ENCODE results near the gene KCNJ18.
"Not testable (repeated sequence)": the region's sequence is repeated elsewhere in the genome, so short reads cannot be mapped to it uniquely, and the experiment has no call there.

Gene KCNJ18

DNA sequence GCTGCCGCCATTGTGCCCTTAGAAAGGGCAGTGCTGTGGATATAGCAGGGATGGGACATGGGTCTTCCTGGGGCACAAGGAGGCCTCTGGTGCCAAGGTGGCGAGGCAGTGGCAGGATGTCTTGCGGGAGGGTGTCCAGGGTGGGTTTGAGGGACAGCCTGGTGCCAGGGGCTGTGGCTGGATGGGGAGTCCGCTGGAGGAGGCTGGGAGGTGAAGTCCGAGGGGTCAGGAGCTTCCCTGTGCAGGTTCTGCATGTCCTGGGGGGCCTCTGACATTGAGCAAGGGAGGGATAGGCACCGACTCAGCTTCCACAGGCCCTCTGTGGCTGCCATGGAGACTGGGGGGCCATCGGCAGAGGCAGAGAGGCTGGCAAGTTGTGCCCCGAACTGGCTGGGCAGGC lies 9.7 kb downstream of the KCNJ18 start:
- DNase-seq (ENCODE audit: extremely low read depth in 1 of 2, low read depth in 1 of 2): not testable (repeated sequence)

DNA sequence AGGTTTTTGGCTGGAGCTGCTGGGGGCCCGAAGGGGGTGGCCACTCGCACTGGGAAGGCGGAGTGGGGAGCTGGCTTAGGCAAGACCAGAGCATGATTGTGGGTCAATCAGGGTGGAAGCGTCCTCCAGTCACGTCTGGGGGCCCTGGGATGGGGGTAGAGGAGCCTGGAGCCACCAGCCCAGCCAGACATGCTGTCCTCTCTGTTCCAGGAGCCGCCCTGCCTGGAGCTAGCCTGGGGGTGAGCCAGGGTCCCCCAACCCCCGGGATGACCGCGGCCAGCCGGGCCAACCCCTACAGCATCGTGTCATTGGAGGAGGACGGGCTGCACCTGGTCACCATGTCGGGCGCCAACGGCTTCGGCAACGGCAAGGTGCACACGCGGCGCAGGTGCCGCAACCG lies 10.2 kb downstream of the KCNJ18 start:
- DNase-seq (ENCODE audit: extremely low read depth in 1 of 2, low read depth in 1 of 2): not testable (repeated sequence)

GRCh38 chr17:21702940-21703640 lies 10.8 kb downstream of the KCNJ18 start:
- DNase-seq (ENCODE audit: extremely low read depth in 1 of 2, low read depth in 1 of 2): not testable (repeated sequence)

- not testable (repeated sequence) for DNase-seq (ENCODE audit: extremely low read depth in 1 of 2, low read depth in 1 of 2)
Measured at GRCh38 chr17:21703891-21704872, 11.9 kb downstream of the KCNJ18 start.

DNA sequence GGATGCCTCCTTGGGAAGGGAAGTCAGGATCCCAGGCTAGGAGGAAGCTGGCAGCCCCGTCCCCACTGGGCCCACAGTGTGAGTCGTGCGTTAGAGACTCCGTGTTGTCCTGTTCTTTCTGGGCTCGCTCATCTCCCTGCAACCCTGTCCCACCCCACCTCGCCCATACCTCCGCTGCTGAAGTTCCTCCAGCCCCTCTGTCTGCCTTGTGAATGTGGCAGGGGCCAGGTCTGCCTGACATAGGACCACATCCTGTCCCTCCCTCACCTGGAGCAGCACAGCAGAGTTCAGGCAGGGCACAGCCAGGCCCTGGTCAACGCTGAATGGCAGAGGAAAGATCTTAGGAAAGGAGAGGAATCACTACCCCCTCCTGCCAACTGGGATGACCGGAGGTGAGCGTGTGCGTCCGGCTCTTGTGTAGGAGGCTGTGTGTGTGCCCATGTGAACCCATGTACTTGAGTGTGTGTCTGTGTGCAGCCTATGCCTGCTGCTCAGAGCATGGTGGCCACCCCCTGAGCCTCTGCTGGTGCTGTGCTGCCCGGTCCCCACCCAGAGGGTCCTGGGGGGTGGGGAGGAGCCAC lies 12.8 kb downstream of the KCNJ18 start:
- no peak for DNase-seq (ENCODE audit: extremely low read depth in 1 of 2, low read depth in 1 of 2)

DNA sequence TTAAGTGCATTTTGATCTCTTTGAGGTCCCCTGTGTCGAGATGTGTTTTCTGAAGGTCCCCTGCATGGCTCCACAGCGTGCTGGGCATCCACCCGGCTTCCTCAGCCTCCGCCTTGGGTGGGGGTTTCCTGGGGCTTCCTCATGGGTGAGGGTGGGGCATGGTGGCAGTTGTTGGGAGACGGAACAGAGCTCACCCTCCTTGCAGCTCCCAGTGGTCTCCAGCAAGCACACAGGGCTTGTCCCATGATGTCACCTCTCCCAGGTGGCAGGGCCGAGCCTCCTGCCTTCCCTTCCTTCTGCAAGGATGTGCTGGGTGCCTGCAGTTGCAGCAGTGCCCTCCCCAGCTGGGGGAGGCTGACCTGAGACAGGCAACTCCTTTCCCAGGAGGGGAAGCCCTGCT lies 13.4 kb downstream of the KCNJ18 start:
- DNase-seq (ENCODE audit: extremely low read depth in 1 of 2, low read depth in 1 of 2): not testable (repeated sequence)

DNA sequence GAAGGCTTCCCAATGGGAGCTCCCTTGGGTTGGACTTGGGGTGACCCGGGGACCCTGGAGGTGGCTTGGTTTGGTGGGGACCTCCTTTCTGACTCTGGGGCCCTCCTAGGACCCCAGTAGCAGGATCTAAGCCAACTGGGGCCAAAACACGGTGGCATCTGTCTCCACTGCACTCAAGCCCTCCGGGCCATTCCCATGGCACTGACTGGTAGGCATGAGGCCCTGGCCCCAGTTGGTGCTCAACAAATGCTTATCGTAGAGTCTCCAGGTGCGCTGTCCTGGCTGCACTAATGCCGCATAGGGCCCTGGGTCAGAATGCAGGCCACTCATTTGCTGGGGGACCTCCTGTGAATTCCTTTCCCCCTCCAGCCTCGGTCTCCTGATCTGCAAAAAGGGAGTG lies 14.2 kb downstream of the KCNJ18 start:
- not testable (repeated sequence) for DNase-seq (ENCODE audit: extremely low read depth in 1 of 2, low read depth in 1 of 2)

DNA sequence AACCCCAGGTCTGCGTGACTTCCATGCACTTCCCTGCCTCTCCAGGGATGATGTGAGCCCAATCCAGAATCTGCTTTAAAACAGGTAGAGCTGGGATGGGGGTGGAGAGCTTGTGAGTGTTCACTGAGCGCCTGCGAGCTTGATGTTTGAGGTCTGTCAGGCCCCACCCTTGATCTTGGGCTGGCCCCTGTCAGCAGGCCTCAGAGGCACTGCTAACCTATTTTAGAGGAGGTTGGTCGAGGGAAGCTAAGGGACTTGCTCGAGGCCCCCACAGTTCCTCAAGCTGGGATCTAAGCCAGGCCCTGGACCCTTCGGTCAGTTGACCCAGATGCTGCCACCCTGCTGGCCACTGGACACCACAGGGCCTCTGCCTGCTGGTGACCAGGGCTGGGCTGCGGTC lies 14.8 kb downstream of the KCNJ18 start:
- not testable (repeated sequence) for DNase-seq (ENCODE audit: extremely low read depth in 1 of 2, low read depth in 1 of 2)

DNA sequence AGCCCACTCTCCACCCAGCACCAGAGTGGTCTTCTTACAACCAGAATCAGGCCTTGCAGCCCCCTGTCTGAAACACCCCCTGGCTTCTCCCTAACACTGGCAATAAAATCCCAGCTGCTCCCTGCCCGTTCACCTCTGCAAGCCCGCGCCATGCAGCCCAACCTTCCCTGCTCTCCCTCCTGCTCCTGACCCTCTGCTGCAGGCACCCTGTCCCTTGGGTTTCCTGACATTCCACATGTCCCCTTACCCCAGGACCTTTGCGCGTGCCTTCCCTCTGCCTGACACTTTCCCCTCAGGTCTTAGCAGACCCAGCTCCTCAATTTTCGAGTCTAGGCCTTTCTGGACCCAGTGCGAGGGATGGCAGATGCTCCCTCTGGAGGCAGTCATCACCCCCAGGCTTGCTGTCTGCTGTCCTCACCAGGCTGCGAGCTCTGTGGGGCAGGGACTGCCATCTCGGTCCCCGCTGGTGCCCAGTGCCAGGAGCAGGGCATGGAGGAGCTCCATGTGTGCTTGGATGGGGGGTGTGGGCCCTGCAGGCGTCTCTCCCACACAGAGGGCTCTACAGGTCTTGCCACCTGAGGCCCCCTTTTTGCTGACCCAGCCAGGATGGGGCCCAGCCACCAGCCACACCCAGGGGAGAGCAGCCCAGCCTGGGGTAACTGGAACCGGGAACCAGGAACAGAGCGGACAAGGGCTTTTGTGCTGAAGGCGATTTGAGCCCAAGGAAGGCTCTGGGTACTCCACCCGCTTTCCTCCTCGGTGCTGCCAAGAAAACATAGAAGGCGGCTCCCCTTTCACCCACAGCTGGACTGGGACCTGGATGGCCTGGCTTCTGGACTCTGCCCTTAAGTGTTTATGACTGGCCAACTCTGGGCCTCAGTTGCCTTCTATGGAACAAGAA lies 15.6 kb downstream of the KCNJ18 start:
- DNase-seq (ENCODE audit: extremely low read depth in 1 of 2, low read depth in 1 of 2): not testable (repeated sequence)

GRCh38 chr17:21708612-21709535 lies 16.6 kb downstream of the KCNJ18 start:
- not testable (repeated sequence) for DNase-seq (ENCODE audit: extremely low read depth in 1 of 2, low read depth in 1 of 2)

DNA sequence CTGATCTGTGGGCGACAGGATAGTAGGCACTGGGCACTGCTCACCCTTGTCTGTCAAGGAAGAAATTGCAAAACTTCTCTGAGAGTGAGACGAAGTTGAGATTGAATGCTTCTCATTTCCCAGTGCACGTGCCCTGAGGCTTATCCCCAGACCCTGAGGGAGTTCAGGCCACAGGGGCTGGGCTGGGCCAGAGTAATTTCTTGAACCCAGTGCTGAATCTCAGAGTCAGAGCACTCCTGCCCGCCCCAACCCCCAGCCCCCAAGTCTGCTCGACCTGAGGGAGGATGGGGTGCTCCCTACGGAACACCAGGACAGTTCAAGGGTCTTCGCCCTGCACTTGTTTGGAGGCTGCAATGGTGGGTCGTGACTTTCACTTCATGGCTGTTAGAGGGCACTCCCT lies 17.7 kb downstream of the KCNJ18 start:
- not testable (repeated sequence) for DNase-seq (ENCODE audit: extremely low read depth in 1 of 2, low read depth in 1 of 2)

GRCh38 chr17:21710486-21710885 lies 18.2 kb downstream of the KCNJ18 start:
- not testable (repeated sequence) for DNase-seq (ENCODE audit: extremely low read depth in 1 of 2, low read depth in 1 of 2)

DNA sequence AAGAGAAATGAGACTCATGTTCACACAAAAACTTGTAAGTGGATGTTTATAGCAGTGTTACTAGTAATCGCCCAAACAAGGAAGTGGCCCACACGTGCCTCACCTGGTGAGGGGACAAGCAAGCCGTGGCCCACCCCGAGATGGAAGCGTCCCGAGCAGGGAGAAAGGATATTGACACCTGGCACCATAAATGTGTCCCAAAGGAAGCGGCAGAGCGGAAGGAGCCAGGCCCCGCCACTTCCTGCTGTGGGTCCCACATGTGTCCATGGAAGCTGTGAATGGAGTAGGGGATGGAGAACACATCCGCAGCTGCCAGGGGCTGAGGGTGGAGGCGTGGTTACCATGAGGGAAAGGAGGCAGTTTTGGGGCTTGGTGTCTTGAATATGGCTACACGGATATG lies 18.9 kb downstream of the KCNJ18 start:
- no peak for DNase-seq (ENCODE audit: extremely low read depth in 1 of 2, low read depth in 1 of 2)

DNA sequence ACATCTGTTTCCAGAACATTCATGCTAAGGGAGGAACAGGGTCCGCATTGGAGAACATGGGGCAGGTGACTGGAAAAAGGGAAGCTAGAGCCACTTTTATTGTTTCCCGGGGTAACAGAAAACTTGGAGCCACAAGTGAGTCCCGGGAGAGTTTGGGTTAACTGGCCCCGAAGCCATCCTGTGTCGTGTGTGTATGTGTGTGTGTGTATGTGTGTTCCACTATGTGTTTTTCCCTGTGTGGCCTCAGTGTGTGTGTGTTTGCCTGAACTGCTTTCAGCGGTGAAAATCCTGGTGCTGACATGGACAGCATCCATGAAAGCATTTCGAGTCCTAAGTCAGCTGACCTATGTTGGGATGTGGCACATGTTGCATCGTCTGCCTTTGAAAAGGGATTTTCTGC lies 20.7 kb downstream of the KCNJ18 start:
- not testable (repeated sequence) for DNase-seq (ENCODE audit: extremely low read depth in 1 of 2, low read depth in 1 of 2)

DNA sequence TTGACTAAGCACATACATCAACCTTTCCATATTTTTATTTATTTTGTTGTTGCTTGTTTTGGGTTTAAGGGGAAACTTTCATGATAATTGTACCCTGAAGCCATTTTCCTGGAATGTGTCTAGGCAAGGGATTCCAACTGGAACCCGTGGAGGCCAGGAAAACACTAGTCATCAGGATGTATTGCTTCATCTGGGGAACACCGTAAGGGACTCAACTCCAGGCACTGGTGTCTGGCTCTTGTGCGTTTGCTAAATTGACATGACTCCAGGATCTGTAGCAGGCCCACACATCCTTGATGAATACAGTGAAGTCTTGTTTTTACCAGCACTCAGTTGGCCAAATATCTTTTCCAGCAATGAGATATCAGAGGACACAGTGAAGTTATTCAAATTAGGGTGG lies 21.3 kb downstream of the KCNJ18 start:
- DNase-seq (ENCODE audit: extremely low read depth in 1 of 2, low read depth in 1 of 2): not testable (repeated sequence)

- not testable (repeated sequence) for DNase-seq (ENCODE audit: extremely low read depth in 1 of 2, low read depth in 1 of 2)
Measured at GRCh38 chr17:21714676-21715075, 22.4 kb downstream of the KCNJ18 start.

DNA sequence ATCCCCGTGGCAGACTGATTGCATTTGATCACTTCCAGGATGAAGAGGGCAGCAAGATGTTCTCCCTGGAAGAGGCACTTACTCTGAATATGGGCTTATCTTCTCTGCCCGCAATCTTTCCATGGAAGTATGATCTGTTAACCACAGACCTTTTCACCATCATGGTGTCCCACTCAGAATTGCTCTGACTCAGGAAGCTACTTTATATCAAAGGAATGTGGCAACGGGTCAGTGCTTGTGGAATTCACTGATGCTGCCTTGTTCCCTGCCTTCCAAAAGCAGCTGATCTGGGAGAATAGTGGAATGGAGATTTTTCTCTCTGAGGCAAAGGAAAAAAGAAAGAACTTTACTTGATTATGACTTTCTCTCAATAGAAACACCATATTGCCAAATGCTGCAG lies 23.6 kb downstream of the KCNJ18 start:
- not testable (repeated sequence) for DNase-seq (ENCODE audit: extremely low read depth in 1 of 2, low read depth in 1 of 2)

DNA sequence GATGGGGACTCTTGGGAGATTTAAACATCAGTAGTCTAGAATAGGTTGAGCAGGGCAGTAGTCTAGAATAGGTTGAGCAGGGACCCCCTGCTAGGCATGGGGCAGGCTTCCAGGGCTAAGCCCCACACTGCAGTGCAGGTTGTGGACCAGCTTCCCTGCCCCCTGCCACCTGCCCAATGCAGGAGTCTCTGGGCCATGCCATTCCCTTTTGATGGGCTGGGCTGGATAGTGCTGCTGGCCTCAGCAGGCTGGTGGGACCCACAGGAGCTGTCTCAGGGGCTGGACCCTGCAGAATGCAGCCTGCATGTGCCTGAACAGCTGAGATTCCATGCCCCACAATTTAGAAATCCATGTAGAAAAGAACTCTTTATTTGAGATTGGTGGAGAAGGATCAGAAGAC lies 26.6 kb downstream of the KCNJ18 start:
- DNase-seq (ENCODE audit: extremely low read depth in 1 of 2, low read depth in 1 of 2): not testable (repeated sequence)

- not testable (repeated sequence) for DNase-seq (ENCODE audit: extremely low read depth in 1 of 2, low read depth in 1 of 2)
Measured at GRCh38 chr17:21719511-21720226, 27.3 kb downstream of the KCNJ18 start.

All from activated CD8-positive, alpha-beta memory T cell treated with anti-CD3 and anti-CD28 coated beads for 1 hour (primary cell).